ENCODE measurements around the gene BAG2. TPM values are rescaled to one million over a fixed set of nuclear protein-coding genes. Genes with fewer than 3 reads are reported as not detected.

BAG2 gene
- total RNA-seq, 1 donor from 2014 or later, result 1.5 TPM

GRCh38 chr6:57207141-57207540 is 35.0 kb downstream of the BAG2 start:
- Mint-ChIP-seq H3K27ac (no peak overlapping the region), H3K4me3 (no peak overlapping the region), H3K36me3 (peaks cover 18% of the 10 kb centered on the region), H3K27me3 (ENCODE audit: insufficient read depth, low read depth) (peaks cover 2% of the 10 kb centered on the region), H3K9me3 (no peaks in the 10 kb centered on the region), H3K4me1 (peaks cover 3% of the 10 kb centered on the region)
- no peak overlapping the region for H3K9ac ChIP-seq
- H2AFZ ChIP-seq (replicated peaks), result no peak overlapping the region
- no peak for DNase-seq (ENCODE audit: low spot score)
- H3K4me3 ChIP-seq, result no peak overlapping the region
- peaks cover 9% of the 10 kb centered on the region for H4K20me1 ChIP-seq (ENCODE audit: low read depth)
- H3F3A ChIP-seq (ENCODE audit: low read depth), result peaks cover 14% of the 10 kb centered on the region
- no peak for TF ChIP-seq EZH2phosphoT487 (IDR thresholded peaks at IDR 0.05)
- TF ChIP-seq EZH2 (IDR thresholded peaks at IDR 0.05), result no peak
- no peak for TF ChIP-seq CTCF (IDR thresholded peaks at IDR 0.05)
- peaks cover 5% of the 10 kb centered on the region for H3K4me1 ChIP-seq
- no peaks in the 10 kb centered on the region for H3K36me3 ChIP-seq
- H3K4me2 ChIP-seq, result no peak overlapping the region
- no peaks in the 10 kb centered on the region for H3K27me3 ChIP-seq
- H3K9me3 ChIP-seq (ENCODE audit: low read depth), result no peaks in the 10 kb centered on the region
- H3K79me2 ChIP-seq (ENCODE audit: low read depth), result peaks cover 64% of the 10 kb centered on the region
- no peak overlapping the region for H3K27ac ChIP-seq

- Histone ChIP-seq H3K4me2 (no peak overlapping the region), H3F3A (ENCODE audit: low read depth) (peaks cover 16% of the 10 kb centered on the region), H3K4me3 (no peak overlapping the region), H3K27ac (no peak overlapping the region), H3K9me3 (ENCODE audit: low read depth) (no peaks in the 10 kb centered on the region), H3K36me3 (no peaks in the 10 kb centered on the region), H4K20me1 (ENCODE audit: low read depth) (peaks cover 4% of the 10 kb centered on the region), H3K9ac (no peak overlapping the region), H2AFZ (replicated peaks) (no peak overlapping the region), H3K79me2 (ENCODE audit: low read depth) (peaks cover 65% of the 10 kb centered on the region), H3K4me1 (no peaks in the 10 kb centered on the region), H3K27me3 (no peaks in the 10 kb centered on the region)
- DNase-seq (ENCODE audit: low spot score), result no peak
- Mint-ChIP-seq H3K4me1 (no peaks in the 10 kb centered on the region), H3K36me3 (peaks cover 19% of the 10 kb centered on the region), H3K27ac (no peak overlapping the region), H3K4me3 (no peak overlapping the region), H3K27me3 (ENCODE audit: insufficient read depth, low read depth) (no peaks in the 10 kb centered on the region), H3K9me3 (no peaks in the 10 kb centered on the region)
- TF ChIP-seq CTCF (IDR thresholded peaks at IDR 0.05) (no peak), EZH2 (IDR thresholded peaks at IDR 0.05) (no peak), EZH2phosphoT487 (IDR thresholded peaks at IDR 0.05) (no peak)
Measured at GRCh38 chr6:57207872-57208271, 35.7 kb downstream of the BAG2 start.

- no peak overlapping the region for H3K4me3 Mint-ChIP-seq
- Histone ChIP-seq H3K9ac (no peak overlapping the region), H3K27me3 (no peaks in the 10 kb centered on the region), H3K4me2 (no peak overlapping the region), H3K9me3 (ENCODE audit: low read depth) (no peaks in the 10 kb centered on the region), H2AFZ (replicated peaks) (no peak overlapping the region), H3K27ac (no peak overlapping the region), H3K4me3 (no peak overlapping the region), H3K4me1 (no peaks in the 10 kb centered on the region), H3K79me2 (ENCODE audit: low read depth) (peaks cover 70% of the 10 kb centered on the region), H4K20me1 (ENCODE audit: low read depth) (peaks cover 3% of the 10 kb centered on the region), H3F3A (ENCODE audit: low read depth) (peaks cover 16% of the 10 kb centered on the region), H3K36me3 (no peaks in the 10 kb centered on the region)
- H3K4me1 Mint-ChIP-seq, result no peaks in the 10 kb centered on the region
- no peak for TF ChIP-seq CTCF (IDR thresholded peaks at IDR 0.05)
- no peak for TF ChIP-seq EZH2phosphoT487 (IDR thresholded peaks at IDR 0.05)
- no peak for TF ChIP-seq EZH2 (IDR thresholded peaks at IDR 0.05)
- no peak for DNase-seq (ENCODE audit: low spot score)
- H3K36me3 Mint-ChIP-seq, result peaks cover 20% of the 10 kb centered on the region
- H3K27ac Mint-ChIP-seq, result no peak overlapping the region
- H3K9me3 Mint-ChIP-seq, result peaks cover 3% of the 10 kb centered on the region
- H3K27me3 Mint-ChIP-seq (ENCODE audit: insufficient read depth, low read depth), result peaks cover 2% of the 10 kb centered on the region
Measured at GRCh38 chr6:57209030-57209429, 36.9 kb downstream of the BAG2 start.

All from neural progenitor cell (in vitro differentiated cells).